K562 (cell line): ENCODE measurements around the gene DPYSL3.

ENCODE experiments used
- EZH2 ChIP-seq: IDR thresholded peaks from 2 replicates; pipeline ENCODE4 v1.6.1; 2012; ENCODE audit warnings: low read depth, mild to moderate bottlenecking, inconsistent platforms, low read length, borderline replicate concordance
- ZKSCAN1 ChIP-seq: fragments of 150-350 bp; IDR thresholded peaks from 2 replicates; pipeline ENCODE4 v1.6.1; 2016; ENCODE audit warnings: low read depth, low read length
- ZNF12 ChIP-seq: sonication (generic); formaldehyde crosslinking; IDR thresholded peaks from 2 replicates; pipeline ENCODE4 v1.4.0; 2020; ENCODE audit warnings: mild to moderate bottlenecking, missing genetic modification reagents

DNA sequence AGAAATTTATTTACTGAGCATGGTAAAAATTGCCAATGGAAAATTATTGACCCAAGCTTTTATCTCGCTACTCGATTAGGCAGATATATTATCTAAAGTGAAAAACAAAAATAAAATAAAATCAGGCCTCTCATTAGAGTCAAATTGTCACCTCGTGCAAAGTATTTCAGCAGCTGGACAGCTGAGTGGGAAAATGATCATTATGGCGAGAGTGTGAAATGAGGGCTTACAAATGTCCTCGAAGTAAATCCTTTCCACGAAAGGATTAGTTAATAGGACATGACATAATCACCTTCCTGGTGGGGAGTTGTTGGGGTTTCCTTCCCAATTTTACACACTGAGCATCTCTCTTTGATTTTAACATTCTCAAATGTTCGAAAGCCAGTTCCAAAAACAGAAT is 5.4 kb upstream of the DPYSL3 start:
- TF ChIP-seq EZH2 (no peak), ZNF12 (CRISPR knock-in tag) (no peak), ZKSCAN1 (no peak)
